ENCODE data around the gene ADAMTSL4.

DNA sequence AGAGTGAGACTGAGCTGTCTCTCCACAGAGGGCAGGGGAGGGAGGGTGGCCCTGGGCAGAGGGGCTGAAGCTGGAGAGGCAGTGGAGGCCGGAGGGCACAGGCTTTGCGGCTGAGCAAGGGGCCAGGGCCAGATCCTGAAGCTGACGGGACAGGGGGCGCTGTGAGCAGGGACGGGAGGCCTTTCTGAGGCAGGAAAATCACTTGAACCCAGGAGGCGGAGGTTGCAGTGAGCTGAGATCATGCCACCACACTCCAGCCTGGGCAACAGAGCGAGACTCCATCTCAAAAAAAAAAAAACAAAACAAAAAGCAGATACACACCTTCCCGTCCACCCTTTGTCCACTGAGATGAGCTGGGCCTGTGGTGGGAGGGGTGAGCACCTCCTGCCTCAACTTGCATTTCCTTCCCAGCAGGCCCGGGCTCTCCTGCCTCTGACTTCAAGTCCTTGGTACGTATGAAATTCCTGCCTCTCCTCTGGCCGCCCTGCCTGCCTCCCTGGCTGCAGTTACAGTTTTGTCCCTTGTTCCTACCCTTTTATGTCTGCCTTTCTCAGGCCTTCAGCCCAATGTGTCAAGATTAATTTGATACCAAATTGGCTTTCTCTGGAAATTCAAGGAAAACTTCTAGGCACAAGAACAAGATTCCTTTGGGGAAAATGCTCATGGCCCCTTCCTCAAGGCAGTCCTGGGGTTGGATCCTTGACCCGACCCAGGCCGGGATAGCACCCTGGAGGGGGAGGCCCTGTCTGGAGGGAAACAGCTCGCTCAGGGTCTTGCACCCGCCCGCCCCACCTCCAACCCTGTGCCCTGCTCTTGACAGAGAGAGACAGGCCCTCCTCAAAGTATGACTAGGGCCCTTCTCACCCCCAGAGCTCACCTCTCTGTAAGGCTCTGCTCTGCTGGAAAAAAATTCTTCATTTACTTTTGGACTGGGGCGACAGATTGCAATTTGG, 11.2 kb upstream of the ADAMTSL4 start:
- TF ChIP-seq, protein P1, sequence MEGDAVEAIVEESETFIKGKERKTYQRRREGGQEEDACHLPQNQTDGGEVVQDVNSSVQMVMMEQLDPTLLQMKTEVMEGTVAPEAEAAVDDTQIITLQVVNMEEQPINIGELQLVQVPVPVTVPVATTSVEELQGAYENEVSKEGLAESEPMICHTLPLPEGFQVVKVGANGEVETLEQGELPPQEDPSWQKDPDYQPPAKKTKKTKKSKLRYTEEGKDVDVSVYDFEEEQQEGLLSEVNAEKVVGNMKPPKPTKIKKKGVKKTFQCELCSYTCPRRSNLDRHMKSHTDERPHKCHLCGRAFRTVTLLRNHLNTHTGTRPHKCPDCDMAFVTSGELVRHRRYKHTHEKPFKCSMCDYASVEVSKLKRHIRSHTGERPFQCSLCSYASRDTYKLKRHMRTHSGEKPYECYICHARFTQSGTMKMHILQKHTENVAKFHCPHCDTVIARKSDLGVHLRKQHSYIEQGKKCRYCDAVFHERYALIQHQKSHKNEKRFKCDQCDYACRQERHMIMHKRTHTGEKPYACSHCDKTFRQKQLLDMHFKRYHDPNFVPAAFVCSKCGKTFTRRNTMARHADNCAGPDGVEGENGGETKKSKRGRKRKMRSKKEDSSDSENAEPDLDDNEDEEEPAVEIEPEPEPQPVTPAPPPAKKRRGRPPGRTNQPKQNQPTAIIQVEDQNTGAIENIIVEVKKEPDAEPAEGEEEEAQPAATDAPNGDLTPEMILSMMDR (conservative IDR thresholded peaks at IDR 0.05 in 1 of 2, IDR thresholded peaks at IDR 0.05 in 1 of 2; ENCODE audit: low read depth in 1 of 2, low read length in 2 of 2) = no peak
- TF ChIP-seq EZH2 (IDR thresholded peaks at IDR 0.05; ENCODE audit: low read length, missing control alignments) = no peak

Data from fibroblast of lung (primary cell).